IMR-90 (cell line): Measurements from ENCODE around the gene SEC14L6. TPM values are rescaled to one million over a fixed set of nuclear protein-coding genes. Genes with fewer than 3 reads are reported as not detected.

Experiments
- ATAC-seq: fragments of 200-7000 bp; cut with Tn5 transposase; 2 replicates; pipeline ENCODE4 v1.9.1; 2020; ENCODE audit warnings: low read depth, mild to moderate bottlenecking, moderate library complexity
- BruUV-seq: library from RNA; stranded (reverse); fragments of 400-500 nt; replicated peaks from 2 replicates; lab custom pipeline; 2021; lab: Mats Ljungman, UMichigan
- CTCF ChIA-PET: fragments of 300-600 bp; formaldehyde crosslinking; extraction: SDS; loops from one replicate; lab custom pipeline; 2021; ENCODE audit warnings: antibody characterized with exemption; lab: Yijun Ruan, JAX
- POLR2A ChIA-PET: fragments of 300-600 bp; sonication (Branson Sonifier 250); formaldehyde crosslinking; loops from one replicate; lab custom pipeline; 2022; ENCODE audit warnings: antibody characterized with exemption; ENCODE audit not compliant: unreplicated experiment; lab: Charles Lee
- DNase-seq: peaks from one replicate; pipeline ENCODE4 v3.0.0; 2013
- H2AFZ ChIP-seq: replicated peaks from 2 replicates; pipeline ENCODE3; 2013; ENCODE audit warnings: low read length, mild to moderate bottlenecking; ENCODE audit not compliant: poor library complexity
- H2AK5ac ChIP-seq: 2 replicates; pipeline ENCODE4 v1.6.1; 2013; ENCODE audit warnings: low read depth, low read length, inconsistent platforms
- H2AK9ac ChIP-seq: replicated peaks from 2 replicates; pipeline ENCODE3; 2013; ENCODE audit warnings: mild to moderate bottlenecking, low read depth, low read length, moderate library complexity; ENCODE audit not compliant: poor library complexity
- H2BK120ac ChIP-seq: 2 replicates; pipeline ENCODE4 v1.6.1; 2013; ENCODE audit warnings: low read depth, low read length, inconsistent platforms
- H2BK15ac ChIP-seq: 3 replicates; pipeline ENCODE4 v1.6.1; 2013; ENCODE audit warnings: low read depth, low read length, inconsistent platforms
- H2BK20ac ChIP-seq: 2 replicates; pipeline ENCODE4 v1.6.1; 2013; ENCODE audit warnings: low read depth, mild to moderate bottlenecking, inconsistent platforms, low read length, moderate library complexity
- H2BK5ac ChIP-seq: 2 replicates; pipeline ENCODE4 v1.6.1; 2013; ENCODE audit warnings: mild to moderate bottlenecking, low read depth, low read length, inconsistent platforms; ENCODE audit not compliant: poor library complexity, severe bottlenecking
- H3K14ac ChIP-seq: replicated peaks from 2 replicates; pipeline ENCODE4 v1.6.1; 2013; ENCODE audit warnings: low read depth, low read length, inconsistent platforms
- H3K18ac ChIP-seq: 2 replicates; pipeline ENCODE4 v1.6.1; 2013; ENCODE audit warnings: low read depth, low read length, control low read depth
- H3K23ac ChIP-seq: 2 replicates; pipeline ENCODE4 v1.6.1; 2013; ENCODE audit warnings: low read depth, low read length, inconsistent platforms
- H3K27ac ChIP-seq: 2 replicates; pipeline ENCODE4 v1.5.1; 2013; ENCODE audit warnings: mild to moderate bottlenecking, control low read depth, low read length; ENCODE audit not compliant: insufficient read depth
- H3K27me3 ChIP-seq: 2 replicates; pipeline ENCODE4 v1.6.1; 2013; ENCODE audit warnings: low read length; ENCODE audit not compliant: control insufficient read depth, insufficient read depth
- H3K36me3 ChIP-seq: 2 replicates; pipeline ENCODE4 v1.6.1; 2013; ENCODE audit warnings: low read length, mixed read lengths; ENCODE audit not compliant: control insufficient read depth, insufficient read depth
- H3K4ac ChIP-seq: 2 replicates; pipeline ENCODE4 v1.6.1; 2013; ENCODE audit warnings: low read depth, low read length, inconsistent platforms
- H3K4me1 ChIP-seq: 2 replicates; pipeline ENCODE4 v1.6.1; 2013; ENCODE audit warnings: low read length, mixed read lengths; ENCODE audit not compliant: control insufficient read depth, insufficient read depth
- H3K4me2 ChIP-seq: 2 replicates; pipeline ENCODE4 v1.6.1; 2013; ENCODE audit warnings: low read depth, mild to moderate bottlenecking, control low read depth, low read length, moderate library complexity
- H3K4me3 ChIP-seq: 2 replicates; pipeline ENCODE4 v1.5.1; 2013; ENCODE audit warnings: low read depth, mild to moderate bottlenecking, control low read depth, low read length, moderate library complexity; ENCODE audit not compliant: insufficient read depth
- H3K56ac ChIP-seq: 2 replicates; pipeline ENCODE4 v1.6.1; 2013; ENCODE audit warnings: low read length, inconsistent platforms; ENCODE audit not compliant: insufficient read depth; ENCODE audit errors: extremely low read depth
- H3K79me1 ChIP-seq, 2 experiments: 2 replicates each; pipeline ENCODE4 v1.6.1; 2013; ENCODE audit warnings: low read length in 2 of 2, inconsistent platforms in 1 of 2, low read depth in 1 of 2
- H3K9ac ChIP-seq: 2 replicates; pipeline ENCODE4 v1.6.1; 2013; ENCODE audit warnings: low read depth, low read length, control low read depth
- H3K9me1 ChIP-seq: 2 replicates; pipeline ENCODE4 v1.6.1; 2013; ENCODE audit warnings: low read length, inconsistent platforms; ENCODE audit not compliant: insufficient read depth
- H3K9me3 ChIP-seq: 2 replicates; pipeline ENCODE4 v1.6.1; 2013; ENCODE audit warnings: low read length; ENCODE audit not compliant: control insufficient read depth, insufficient read depth
- H4K20me1 ChIP-seq: 2 replicates; pipeline ENCODE4 v1.6.1; 2013; ENCODE audit warnings: low read length, inconsistent platforms; ENCODE audit not compliant: insufficient read depth
- H4K5ac ChIP-seq: 2 replicates; pipeline ENCODE4 v1.6.1; 2013; ENCODE audit warnings: mild to moderate bottlenecking, low read depth, low read length, control low read depth
- H4K8ac ChIP-seq, 2 experiments: 2 replicates each; pipeline ENCODE4 v1.6.1; 2013; ENCODE audit warnings: low read depth in 2 of 2, low read length in 2 of 2, control low read depth in 1 of 2, inconsistent platforms in 1 of 2
- H4K91ac ChIP-seq: 2 replicates; pipeline ENCODE4 v1.6.1; 2013; ENCODE audit warnings: low read depth, low read length, inconsistent platforms; ENCODE audit not compliant: insufficient read depth
- MAZ ChIP-seq: IDR thresholded peaks from 2 replicates; pipeline ENCODE4 v1.6.1; 2012; ENCODE audit warnings: low read depth, mild to moderate bottlenecking, low read length, improper control_type of control experiment, moderate library complexity, borderline replicate concordance
- WGBS, 2 experiments: methylation state at CpG; one replicate each; pipeline versions ENCODE4 v1.1.5 to v1.1.7; 2013; ENCODE audit warnings: missing lambda C conversion rate in 2 of 2; ENCODE audit not compliant: insufficient read length in 1 of 2; ENCODE audit errors: extremely low coverage in 2 of 2; 5-methylcytosine and 5-hydroxymethylcytosine counted together
- dilution Hi-C: fragments of 300-500 bp; cut with HindIII; formaldehyde crosslinking; loops from one replicate; pipeline ENCODE4 v1.14.3; 2018; ENCODE audit warnings: low sequenced_read_pairs; ENCODE audit not compliant: unreplicated experiment
- in situ Hi-C: fragments of 300-500 bp; cut with MboI; formaldehyde crosslinking; loops from 3 replicates; pipeline ENCODE4 v1.14.3; 2019; ENCODE audit warnings: low sequenced_read_pairs, inconsistent platforms, mixed read lengths
- intact Hi-C: fragments of 100-400 bp; cut with micrococcal nuclease; formaldehyde crosslinking; loops from 2 replicates; pipeline ENCODE4 v1.10.0; 2022
- polyA plus RNA-seq, 3 experiments: library from polyadenylated mRNA; depleted of rRNA; stranded (reverse); fragments of >200 nt; gene quantifications; 2 replicates each; pipeline ENCODE4 v1.2.3, GENCODE V29; 2012; ENCODE audit warnings: low replicate concordance in 1 of 3
- total RNA-seq: library from RNA; depleted of rRNA; stranded (reverse); fragments of >200 nt; gene quantifications from 2 replicates; pipeline ENCODE4 v1.2.3, GENCODE V29; 2012

SEC14L6 gene
- total and polyA plus RNA-seq, 2 of the 4 experiments (the other 2 are of a cell fraction): 0.09 TPM; not detected in 1

DNA sequence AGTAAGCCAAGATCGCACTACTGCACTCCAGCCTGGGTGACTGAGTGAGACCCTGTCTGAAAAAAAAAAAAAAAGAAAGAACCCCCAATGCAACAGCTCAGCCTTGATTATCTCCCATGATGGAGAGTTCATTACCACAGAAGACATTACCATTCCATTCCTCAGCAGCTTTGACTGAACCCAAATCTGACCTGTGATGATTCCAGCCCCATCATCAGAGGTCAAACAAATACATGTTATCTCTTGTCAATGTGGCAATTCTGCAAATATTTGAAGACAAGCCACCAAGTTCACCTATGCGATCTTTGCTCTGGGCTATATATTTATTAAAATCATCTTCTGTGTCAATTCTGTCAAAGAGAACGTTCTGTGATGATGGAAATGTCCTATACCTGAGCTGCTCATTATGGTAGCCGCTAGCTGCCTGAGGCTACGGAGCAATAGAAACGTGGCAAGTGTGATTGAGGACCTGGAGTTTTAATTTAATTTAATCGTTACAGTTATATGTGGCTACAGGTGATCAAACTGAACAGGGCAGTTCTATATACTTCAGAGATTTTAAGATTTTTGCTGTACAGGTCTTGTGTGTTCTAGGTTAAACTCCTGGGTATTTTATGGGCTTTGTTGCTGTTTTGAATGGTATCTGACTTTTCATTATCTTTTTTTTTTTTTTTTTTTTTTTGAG lies 48.9 kb downstream of the SEC14L6 start:
- H3K36me3 ChIP-seq: no peaks in the 10 kb centered on the region
- H3K9ac ChIP-seq: no peak overlapping the region
- H2BK20ac ChIP-seq: no peak overlapping the region
- no peak for ATAC-seq
- in situ Hi-C loops (no loop called here), dilution Hi-C loops (no loop called here), intact Hi-C loops (no loop called here)
- H4K91ac ChIP-seq: no peak overlapping the region
- no peak for TF ChIP-seq MAZ
- peaks cover 31% of the 10 kb centered on the region for H3K27me3 ChIP-seq
- ChIA-PET POLR2A (no interaction called here), CTCF (no interaction called here)
- H3K9me3 ChIP-seq: no peaks in the 10 kb centered on the region
- H2BK5ac ChIP-seq: no peak overlapping the region
- no peak overlapping the region for H3K18ac ChIP-seq
- H3K14ac ChIP-seq: no peak overlapping the region
- no peak overlapping the region for H2BK120ac ChIP-seq
- no peak overlapping the region for H4K5ac ChIP-seq
- no TSS peak for BruUV-seq
- H3K4me1 ChIP-seq: no peaks in the 10 kb centered on the region
- no peak overlapping the region for H3K23ac ChIP-seq
- DNase-seq: no peak
- H3K4ac ChIP-seq: no peak overlapping the region
- no peak overlapping the region for H3K56ac ChIP-seq
- H3K4me3 ChIP-seq: no peak overlapping the region
- no peak overlapping the region for H4K8ac ChIP-seq
- no peak overlapping the region for H3K4me2 ChIP-seq
- 83% methylated on average over 1 of the region's 7 CpGs; no CpG with 5 or more reads in 1 of the 2 experiments for WGBS, 2 experiments
- H2AK5ac ChIP-seq: no peak overlapping the region
- no peak overlapping the region for H2BK15ac ChIP-seq
- H2AFZ ChIP-seq: no peak overlapping the region
- H3K79me1 ChIP-seq: no peaks in the 10 kb centered on the region
- H2AK9ac ChIP-seq: no peak overlapping the region
- no peaks in the 10 kb centered on the region for H4K20me1 ChIP-seq
- H3K9me1 ChIP-seq: no peaks in the 10 kb centered on the region
- no peak overlapping the region for H3K27ac ChIP-seq
